GM18499 (cell line): ENCODE data around the gene PGA5.

Source experiments
- ATAC-seq: cut with Tn5 transposase; IDR thresholded peaks from one replicate; pipeline ENCODE4 v1.9.1; 2021; ENCODE audit warnings: moderate number of reproducible peaks; ENCODE audit not compliant: insufficient read depth, unreplicated experiment

Gene PGA5

GRCh38 chr11:61290905-61291690 is 50.1 kb downstream of the PGA5 start:
- ATAC-seq, result no peak

GRCh38 chr11:61292356-61292755 is 51.4 kb downstream of the PGA5 start:
- no peak for ATAC-seq

GRCh38 chr11:61293867-61294716 is 53.1 kb downstream of the PGA5 start:
- ATAC-seq, result no peak

GRCh38 chr11:61294717-61295595 is 54.0 kb downstream of the PGA5 start, which contains the start of gene VWCE:
Gene VWCE, minus strand, starts transcription at chr11:61295316. Its CDS starts 279 bp downstream, at chr11:61295037.
- ATAC-seq, result no peak

- ATAC-seq, result no peak
Observed at GRCh38 chr11:61295596-61295926, 54.6 kb downstream of the PGA5 start.

GRCh38 chr11:61297341-61297740 is 56.4 kb downstream of the PGA5 start:
- no peak for ATAC-seq

GRCh38 chr11:61297746-61298145 is 56.8 kb downstream of the PGA5 start:
- ATAC-seq, result no peak

- no peak for ATAC-seq
Observed at GRCh38 chr11:61298663-61299244, 57.8 kb downstream of the PGA5 start.
